RWPE1 (cell line): ENCODE results near the gene DYNC1I1.

Source experiments
- CTCF ChIA-PET: fragments of 350-600 bp; sonication (Branson Sonifier 250); formaldehyde crosslinking; extraction: SDS; loops from one replicate; lab custom pipeline; 2021; lab: Yijun Ruan, JAX
- POLR2A ChIA-PET: fragments of 400-600 bp; formaldehyde crosslinking; extraction: SDS; loops from one replicate; lab custom pipeline; 2020; ENCODE audit warnings: antibody characterized with exemption; ENCODE audit not compliant: low non-redundant PET; lab: Yijun Ruan, JAX
- DNase-seq: peaks from one replicate; pipeline ENCODE4 v3.0.0; 2012; ENCODE audit warnings: low spot score
- H3K27ac ChIP-seq: fragments of 450-650 bp; 2 replicates; pipeline ENCODE4 v1.5.1; 2017
- TF ChIP-seq, protein P1 (sequence below): fragments of 450-650 bp; conservative IDR thresholded peaks from 2 replicates; pipeline ENCODE4 v1.5.1; 2017; ENCODE audit warnings: low read depth, mild to moderate bottlenecking

DYNC1I1 gene

GRCh38 chr7:96069401-96069800, 297.0 kb downstream of the DYNC1I1 start:
- TF ChIP-seq, protein P1, sequence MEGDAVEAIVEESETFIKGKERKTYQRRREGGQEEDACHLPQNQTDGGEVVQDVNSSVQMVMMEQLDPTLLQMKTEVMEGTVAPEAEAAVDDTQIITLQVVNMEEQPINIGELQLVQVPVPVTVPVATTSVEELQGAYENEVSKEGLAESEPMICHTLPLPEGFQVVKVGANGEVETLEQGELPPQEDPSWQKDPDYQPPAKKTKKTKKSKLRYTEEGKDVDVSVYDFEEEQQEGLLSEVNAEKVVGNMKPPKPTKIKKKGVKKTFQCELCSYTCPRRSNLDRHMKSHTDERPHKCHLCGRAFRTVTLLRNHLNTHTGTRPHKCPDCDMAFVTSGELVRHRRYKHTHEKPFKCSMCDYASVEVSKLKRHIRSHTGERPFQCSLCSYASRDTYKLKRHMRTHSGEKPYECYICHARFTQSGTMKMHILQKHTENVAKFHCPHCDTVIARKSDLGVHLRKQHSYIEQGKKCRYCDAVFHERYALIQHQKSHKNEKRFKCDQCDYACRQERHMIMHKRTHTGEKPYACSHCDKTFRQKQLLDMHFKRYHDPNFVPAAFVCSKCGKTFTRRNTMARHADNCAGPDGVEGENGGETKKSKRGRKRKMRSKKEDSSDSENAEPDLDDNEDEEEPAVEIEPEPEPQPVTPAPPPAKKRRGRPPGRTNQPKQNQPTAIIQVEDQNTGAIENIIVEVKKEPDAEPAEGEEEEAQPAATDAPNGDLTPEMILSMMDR, result no peak
- CTCF ChIA-PET, result no interaction called here
- POLR2A ChIA-PET, result no interaction called here
- no peak for DNase-seq
- H3K27ac ChIP-seq, result no peak overlapping the region

GRCh38 chr7:96074871-96075270, 302.5 kb downstream of the DYNC1I1 start:
- no peak for DNase-seq
- ChIA-PET CTCF (interaction anchor here (0.6 to 2.0 kb wide), 6 partner anchors 12 to 953 kb away, joined by 3 to 11 read pairs (median 5); partner anchors contain the start of gene DLX5), POLR2A (no interaction called here)
- TF ChIP-seq, protein P1, result no peak
- no peak overlapping the region for H3K27ac ChIP-seq

- no peak overlapping the region for H3K27ac ChIP-seq
- peak; percentile 71 for DNase-seq
- CTCF ChIA-PET, result interaction anchor here (0.6 to 2.0 kb wide), 11 partner anchors 11 to 1006 kb away, joined by 3 to 11 read pairs (median 3); partner anchors contain the start of gene DLX5
- TF ChIP-seq, protein P1, result peak; percentile 90
- POLR2A ChIA-PET, result no interaction called here
These were observed 303.4 kb downstream of the DYNC1I1 start for GRCh38 chr7:96075510-96076349.

GRCh38 chr7:96076350-96076707, 304.0 kb downstream of the DYNC1I1 start:
- ChIA-PET CTCF (interaction anchor here (0.6 to 2.0 kb wide), 6 partner anchors 10 to 1006 kb away, joined by 3 to 11 read pairs (median 4); no protein-coding TSS in a partner anchor), POLR2A (interaction anchor here (0.6 kb wide), 1 partner anchor 948 kb away, joined by 3 read pairs; no protein-coding TSS in a partner anchor)
- no peak for DNase-seq
- no peak overlapping the region for H3K27ac ChIP-seq
- TF ChIP-seq, protein P1, result no peak

DNA sequence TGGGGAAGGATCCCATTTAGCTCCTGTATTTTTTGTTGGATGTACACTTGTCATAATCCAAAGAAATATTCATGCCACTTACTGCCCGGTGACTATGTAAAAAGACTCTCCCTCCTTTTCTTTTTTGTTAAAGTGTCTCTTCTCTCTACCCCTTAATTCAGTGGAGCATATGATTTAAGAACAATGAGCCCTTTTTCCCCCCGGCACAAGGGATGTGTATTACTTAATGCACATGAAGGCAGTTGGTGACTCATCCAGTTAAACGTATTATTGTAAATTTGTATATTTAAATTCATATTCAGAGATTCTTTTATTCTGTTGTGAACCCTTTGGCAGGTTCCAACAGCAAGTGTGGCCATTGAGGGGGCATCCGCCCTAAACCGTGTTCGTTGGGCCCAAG, 307.7 kb downstream of the DYNC1I1 start:
- ChIA-PET POLR2A (no interaction called here), CTCF (no interaction called here)
- no peak overlapping the region for H3K27ac ChIP-seq
- DNase-seq, result no peak
- TF ChIP-seq, protein P1, result no peak

DNA sequence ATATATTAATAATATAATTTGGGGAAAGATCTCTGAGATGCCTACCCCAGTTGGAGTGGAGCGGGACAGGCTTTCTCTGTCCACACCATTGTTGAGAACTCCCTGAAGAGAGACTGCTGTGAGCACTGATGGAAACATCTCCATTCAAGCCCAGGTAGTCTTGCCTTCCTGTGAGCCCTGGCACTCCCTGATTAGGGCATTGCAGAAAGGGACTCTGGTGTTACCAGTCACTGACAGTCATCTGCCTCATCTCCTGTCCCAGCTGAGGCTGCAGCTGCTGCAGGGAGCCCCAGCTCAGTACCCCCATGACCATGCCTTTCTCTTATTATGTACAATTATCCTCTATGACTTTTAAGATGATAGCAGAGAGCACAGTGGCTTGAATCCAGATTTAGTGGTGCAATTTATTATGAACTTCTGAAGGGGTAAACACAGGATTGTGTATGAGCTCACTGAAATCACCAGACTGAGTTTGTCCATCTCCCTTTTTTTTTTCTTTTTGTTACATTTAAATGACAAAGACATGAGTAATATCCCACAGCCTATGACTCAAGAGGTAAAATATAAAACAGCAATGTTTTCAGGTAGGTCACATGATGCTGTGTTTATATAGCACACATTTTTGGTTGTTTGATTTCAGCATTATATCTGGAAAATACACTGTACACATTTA, 312.7 kb downstream of the DYNC1I1 start:
- POLR2A ChIA-PET, result no interaction called here

More for the DNA sequence above, 312.7 kb downstream of the DYNC1I1 start:
- TF ChIP-seq, protein P1, result no peak
- no peak overlapping the region for H3K27ac ChIP-seq
- DNase-seq, result peak; percentile 84
- CTCF ChIA-PET, result interaction anchor here (0.6 to 0.7 kb wide), 2 partner anchors 84 to 887 kb away, joined by 4 to 6 read pairs; no protein-coding TSS in a partner anchor
